GM12872 (cell line): ENCODE data around the gene FOCAD.

ENCODE experiments used
- CTCF ChIP-seq: IDR thresholded peaks from 3 replicates; pipeline ENCODE4 v1.5.1; 2011; ENCODE audit warnings: low read depth, mild to moderate bottlenecking, low read length, moderate library complexity; ENCODE audit not compliant: insufficient read depth

FOCAD gene

GRCh38 chr9:20663133-20663532 lies 20.9 kb upstream of the FOCAD start:
- no peak for TF ChIP-seq CTCF

GRCh38 chr9:20664501-20664900 lies 19.6 kb upstream of the FOCAD start:
- TF ChIP-seq CTCF: no peak

DNA sequence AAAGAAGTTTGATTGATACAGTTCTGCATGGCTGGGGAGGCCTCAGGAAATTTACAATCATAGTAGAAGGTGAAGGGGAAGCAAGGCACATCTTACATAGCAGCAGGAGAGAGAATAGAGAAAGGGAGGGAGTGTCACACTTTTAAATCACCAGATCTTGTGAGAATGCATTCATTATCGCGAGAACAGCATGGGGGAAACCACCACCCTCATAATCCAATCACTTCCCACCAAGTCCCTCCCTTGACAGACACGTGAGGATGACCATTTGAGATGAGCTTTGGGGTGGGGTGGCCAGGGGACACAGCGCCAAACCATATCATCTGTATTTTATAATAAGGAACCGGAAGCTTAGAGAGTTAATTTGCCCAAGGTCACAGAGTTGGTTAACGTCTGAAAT lies 13.7 kb upstream of the FOCAD start:
- TF ChIP-seq CTCF: no peak

GRCh38 chr9:20671635-20672034 lies 12.4 kb upstream of the FOCAD start:
- no peak for TF ChIP-seq CTCF

DNA sequence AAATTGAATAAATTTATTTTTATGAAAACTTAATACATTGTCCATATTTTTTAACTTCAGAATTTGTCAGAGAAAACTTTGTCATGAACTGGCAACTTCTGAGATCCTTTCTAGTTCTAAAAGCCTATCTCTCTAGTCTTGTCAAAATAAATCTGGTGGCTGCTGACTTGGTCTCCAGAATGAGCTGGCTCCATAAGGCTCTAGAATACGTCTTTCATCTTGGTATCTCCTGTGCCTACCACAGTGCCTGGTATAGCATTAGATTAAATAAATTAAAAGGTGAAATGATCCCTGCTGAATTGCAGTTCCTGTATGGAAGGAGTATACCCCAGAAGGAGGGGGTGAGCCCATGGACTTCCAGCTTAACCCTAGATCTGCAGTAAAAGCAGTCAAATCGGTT lies 2.6 kb upstream of the FOCAD start:
- no peak for TF ChIP-seq CTCF

- no peak for TF ChIP-seq CTCF
Measured at GRCh38 chr9:20683351-20684034, 566 bp upstream of the FOCAD start.

- TF ChIP-seq CTCF: no peak
Measured at GRCh38 chr9:20684875-20685696, 1.0 kb downstream of the FOCAD start.
